GM23248 (cell line): ENCODE results near the gene MYH7B. TPM values are rescaled to one million over a fixed set of nuclear protein-coding genes. Genes with fewer than 3 reads are reported as not detected.

Experiments
- DNase-seq: peaks from one replicate; pipeline ENCODE4 v3.0.0-alpha.2; 2015
- H2AFZ ChIP-seq: fragments of 200-600 bp; sonication (generic); 2 replicates; pipeline ENCODE4 v1.6.1; 2016; ENCODE audit warnings: antibody characterized with exemption
- H3F3A ChIP-seq: fragments of 200-600 bp; sonication (generic); 2 replicates; pipeline ENCODE4 v1.6.1; 2016; ENCODE audit warnings: mild to moderate bottlenecking, antibody characterized with exemption, mixed run types; ENCODE audit not compliant: insufficient read depth
- H3K27ac ChIP-seq: fragments of 200-600 bp; sonication (generic); 2 replicates; pipeline ENCODE4 v1.5.1; 2016; ENCODE audit warnings: mild to moderate bottlenecking
- H3K27me3 ChIP-seq: fragments of 200-600 bp; sonication (generic); replicated peaks from 2 replicates; pipeline ENCODE4 v1.6.1; 2016; ENCODE audit warnings: mild to moderate bottlenecking; ENCODE audit not compliant: insufficient read depth
- H3K36me3 ChIP-seq: fragments of 200-600 bp; sonication (generic); 2 replicates; pipeline ENCODE4 v1.6.1; 2016; ENCODE audit warnings: low read depth, mild to moderate bottlenecking
- H3K4me1 ChIP-seq: fragments of 200-600 bp; sonication (generic); 2 replicates; pipeline ENCODE4 v1.6.1; 2016; ENCODE audit warnings: mild to moderate bottlenecking; ENCODE audit not compliant: insufficient read depth
- H3K4me2 ChIP-seq: fragments of 200-600 bp; sonication (generic); one replicate; pipeline ENCODE4 v1.6.1; 2016; ENCODE audit warnings: mild to moderate bottlenecking; ENCODE audit not compliant: unreplicated experiment
- H3K4me3 ChIP-seq: fragments of 200-600 bp; sonication (generic); 2 replicates; pipeline ENCODE4 v1.5.1; 2016; ENCODE audit warnings: mild to moderate bottlenecking
- H3K79me2 ChIP-seq: fragments of 200-600 bp; sonication (generic); 2 replicates; pipeline ENCODE4 v1.6.1; 2016; ENCODE audit warnings: mild to moderate bottlenecking; ENCODE audit not compliant: insufficient read depth
- H3K9ac ChIP-seq: fragments of 200-600 bp; sonication (generic); 2 replicates; pipeline ENCODE4 v1.6.1; 2016; ENCODE audit warnings: mild to moderate bottlenecking
- H3K9me2 ChIP-seq: fragments of 200-600 bp; sonication (generic); 2 replicates; pipeline ENCODE4 v1.6.1; 2016; ENCODE audit warnings: mixed run types, mild to moderate bottlenecking, moderate library complexity; ENCODE audit not compliant: insufficient read depth
- H3K9me3 ChIP-seq: fragments of 200-600 bp; sonication (generic); one replicate; pipeline ENCODE4 v1.6.1; 2017; ENCODE audit warnings: low read depth
- H4K20me1 ChIP-seq: fragments of 200-600 bp; sonication (generic); 2 replicates; pipeline ENCODE4 v1.6.0; 2016; ENCODE audit not compliant: insufficient read depth
- EZH2 ChIP-seq: fragments of 200-600 bp; sonication (generic); IDR thresholded peaks from 2 replicates; pipeline ENCODE4 v1.6.1; 2018; ENCODE audit warnings: antibody characterized with exemption, mild to moderate bottlenecking; ENCODE audit not compliant: insufficient read depth, poor library complexity, severe bottlenecking
- EZH2phosphoT487 ChIP-seq: fragments of 200-600 bp; sonication (generic); IDR thresholded peaks from 2 replicates; pipeline ENCODE4 v1.6.1; 2018; ENCODE audit warnings: antibody characterized with exemption, moderate library complexity, mild to moderate bottlenecking, low read depth; ENCODE audit not compliant: insufficient read depth
- WGBS, 2 experiments: methylation state at CpG; one replicate each; pipeline ENCODE4 v1.1.6; 2015 to 2017; ENCODE audit warnings: low lambda C conversion rate in 2 of 2, low coverage in 1 of 2; ENCODE audit errors: missing lambda C conversion rate in 2 of 2; 5-methylcytosine and 5-hydroxymethylcytosine counted together
- in situ Hi-C: fragments of 300-500 bp; cut with MboI; formaldehyde crosslinking; loops from 2 replicates; pipeline ENCODE4 v1.15.0; 2020
- polyA plus RNA-seq: library from polyadenylated mRNA; unstranded; fragments of >200 nt; fragmentation: Nextera tagmentation; extraction: Ambion mirVana; gene quantifications from 2 replicates; pipeline ENCODE4 v1.2.1, GENCODE V29; 2016
- total RNA-seq: library from RNA; depleted of rRNA; stranded (reverse); fragments of >200 nt; shearing (Covaris generic); gene quantifications from 2 replicates; pipeline ENCODE4 v1.2.3, GENCODE V29; 2014

MYH7B gene
- total and polyA plus RNA-seq, 2 experiments from 2014 or later = 0.11 to 0.49 TPM

- Histone ChIP-seq H3K9me2 (no peaks in the 10 kb centered on the region), H3K79me2 (no peaks in the 10 kb centered on the region), H3K4me3 (no peak overlapping the region), H2AFZ (no peak overlapping the region), H3K9me3 (no peaks in the 10 kb centered on the region), H4K20me1 (no peaks in the 10 kb centered on the region), H3K27me3 (no peaks in the 10 kb centered on the region), H3K9ac (peak overlapping the region; percentile 25; the same call in 1 of the 2 replicates), H3F3A (peaks cover 28% of the 10 kb centered on the region), H3K4me1 (peaks cover 25% of the 10 kb centered on the region), H3K36me3 (peaks cover 13% of the 10 kb centered on the region), H3K4me2 (peak overlapping the region; percentile 11), H3K27ac (peak overlapping the region; percentile 54)
- in situ Hi-C loops = no loop called here
- TF ChIP-seq EZH2phosphoT487 (no peak), EZH2 (no peak)
- no peak for DNase-seq
- WGBS, 2 experiments = 85 to 98% methylated on average over 2 of the region's 2 CpGs
Measured at GRCh38 chr20:34923414-34923813, 32.3 kb upstream of the MYH7B start.

- Histone ChIP-seq H3K36me3 (peaks cover 13% of the 10 kb centered on the region), H3F3A (peaks cover 29% of the 10 kb centered on the region), H3K9me3 (no peaks in the 10 kb centered on the region), H3K27me3 (no peaks in the 10 kb centered on the region), H2AFZ (no peak overlapping the region), H3K4me3 (no peak overlapping the region), H3K27ac (no peak overlapping the region), H3K9ac (no peak overlapping the region), H3K4me1 (peaks cover 26% of the 10 kb centered on the region), H3K9me2 (no peaks in the 10 kb centered on the region), H3K79me2 (no peaks in the 10 kb centered on the region), H3K4me2 (no peak overlapping the region), H4K20me1 (no peaks in the 10 kb centered on the region)
- WGBS, 2 experiments = 92 to 97% methylated on average over 3 of the region's 3 CpGs
- TF ChIP-seq EZH2phosphoT487 (no peak), EZH2 (no peak)
- in situ Hi-C loops = no loop called here
- no peak for DNase-seq
Measured at GRCh38 chr20:34925341-34925740, 30.3 kb upstream of the MYH7B start.

- Histone ChIP-seq H3F3A (peaks cover 29% of the 10 kb centered on the region), H3K4me1 (peaks cover 26% of the 10 kb centered on the region), H3K9ac (no peak overlapping the region), H3K79me2 (no peaks in the 10 kb centered on the region), H3K36me3 (peaks cover 13% of the 10 kb centered on the region), H3K27me3 (no peaks in the 10 kb centered on the region), H3K4me3 (no peak overlapping the region), H3K27ac (no peak overlapping the region), H3K4me2 (no peak overlapping the region), H4K20me1 (no peaks in the 10 kb centered on the region), H2AFZ (no peak overlapping the region), H3K9me3 (no peaks in the 10 kb centered on the region), H3K9me2 (no peaks in the 10 kb centered on the region)
- TF ChIP-seq EZH2phosphoT487 = no peak
- no peak for TF ChIP-seq EZH2
- WGBS, 2 experiments = 90 to 100% methylated on average over 1 of the region's 1 CpG
- no peak for DNase-seq
- in situ Hi-C loops = no loop called here
Measured at GRCh38 chr20:34925981-34926380, 29.7 kb upstream of the MYH7B start.

- Histone ChIP-seq H2AFZ (no peak overlapping the region), H3K27me3 (no peaks in the 10 kb centered on the region), H4K20me1 (no peaks in the 10 kb centered on the region), H3K9ac (no peak overlapping the region), H3K9me2 (no peaks in the 10 kb centered on the region), H3K4me2 (no peak overlapping the region), H3K4me1 (peaks cover 26% of the 10 kb centered on the region), H3K4me3 (no peak overlapping the region), H3K79me2 (no peaks in the 10 kb centered on the region), H3K9me3 (no peaks in the 10 kb centered on the region), H3K27ac (no peak overlapping the region), H3F3A (peaks cover 29% of the 10 kb centered on the region), H3K36me3 (peaks cover 13% of the 10 kb centered on the region)
- TF ChIP-seq EZH2 = no peak
- TF ChIP-seq EZH2phosphoT487 = no peak
- no peak for DNase-seq
- 90 to 93% methylated on average over 1 of the region's 1 CpG for WGBS, 2 experiments
- in situ Hi-C loops = no loop called here
Measured at GRCh38 chr20:34926581-34926980, 29.1 kb upstream of the MYH7B start.

- Histone ChIP-seq H3K9me2 (no peaks in the 10 kb centered on the region), H3K27ac (peak overlapping the region; percentile 26), H3K9me3 (no peaks in the 10 kb centered on the region), H3K4me1 (peaks cover 17% of the 10 kb centered on the region), H3K36me3 (peaks cover 13% of the 10 kb centered on the region), H3F3A (peaks cover 24% of the 10 kb centered on the region), H3K4me3 (no peak overlapping the region), H3K27me3 (no peaks in the 10 kb centered on the region), H4K20me1 (no peaks in the 10 kb centered on the region), H3K9ac (no peak overlapping the region), H3K79me2 (no peaks in the 10 kb centered on the region), H2AFZ (no peak overlapping the region), H3K4me2 (no peak overlapping the region)
- DNase-seq = peak; percentile 73
- in situ Hi-C loops = no loop called here
- WGBS, 2 experiments = 100% methylated on average over 1 of the region's 1 CpG
- TF ChIP-seq EZH2phosphoT487 = no peak
- no peak for TF ChIP-seq EZH2
Measured at GRCh38 chr20:34927736-34928135, 27.9 kb upstream of the MYH7B start.
